Colonic mucosa (tissue), 4 donors: ENCODE data around the gene SRPX. TPM values are rescaled to one million over a fixed set of nuclear protein-coding genes. Genes with fewer than 3 reads are reported as not detected.
A peak's percentile ranks its signal among the peaks of the same experiment; 100 is the strongest.

Experiments
- DNase-seq: peaks from one replicate; pipeline ENCODE4 v3.0.0-alpha.2; 2020
- H3K27ac ChIP-seq: fragments of 200-600 bp; one replicate; pipeline ENCODE4 v1.8.0; 2021
- H3K27me3 ChIP-seq: fragments of 200-600 bp; one replicate; pipeline ENCODE4 v1.8.0; 2021
- H3K36me3 ChIP-seq: fragments of 200-600 bp; one replicate; pipeline ENCODE4 v1.8.0; 2021
- H3K4me1 ChIP-seq: fragments of 200-600 bp; one replicate; pipeline ENCODE4 v1.8.0; 2021; ENCODE audit warnings: mild to moderate bottlenecking
- H3K4me3 ChIP-seq: fragments of 200-600 bp; one replicate; pipeline ENCODE4 v1.8.0; 2021
- H3K9ac ChIP-seq, 2 donors: one replicate each; pipeline ENCODE4 v1.7.0; 2013; ENCODE audit warnings: control low read depth in 2 of 2, low read depth in 2 of 2, low read length in 2 of 2
- H3K9me3 ChIP-seq: fragments of 200-600 bp; one replicate; pipeline ENCODE4 v1.8.0; 2021
- intact Hi-C: fragments of 100-400 bp; cut with DNase I; formaldehyde crosslinking; loops from one replicate; pipeline ENCODE4 v1.14.1; 2022
- total RNA-seq, 2 donors: library from RNA; stranded (reverse); fragmentation: NEBNext Ultra II Directional in 1 of 2; extraction: Animal tissue kit (Norgen Biotek cat#: 25700) in 1 of 2; gene quantifications; one replicate each; pipeline ENCODE4 v1.2.1, GENCODE V29; 2021
- TF ChIP-seq, protein P1 (sequence below): fragments of 200-600 bp; IDR thresholded peaks from one replicate; pipeline ENCODE4 v1.8.0; 2022; ENCODE audit warnings: antibody characterized with exemption, mild to moderate bottlenecking
- donor health status: healthy.
- donor health status: DM: no; HTN: no; CAD: no.
- donor health status: DM: no; HTN: no; CAD: no.

Gene SRPX
- total RNA-seq, 2 donors from 2014 or later = 7.6 to 15.9 TPM

DNA sequence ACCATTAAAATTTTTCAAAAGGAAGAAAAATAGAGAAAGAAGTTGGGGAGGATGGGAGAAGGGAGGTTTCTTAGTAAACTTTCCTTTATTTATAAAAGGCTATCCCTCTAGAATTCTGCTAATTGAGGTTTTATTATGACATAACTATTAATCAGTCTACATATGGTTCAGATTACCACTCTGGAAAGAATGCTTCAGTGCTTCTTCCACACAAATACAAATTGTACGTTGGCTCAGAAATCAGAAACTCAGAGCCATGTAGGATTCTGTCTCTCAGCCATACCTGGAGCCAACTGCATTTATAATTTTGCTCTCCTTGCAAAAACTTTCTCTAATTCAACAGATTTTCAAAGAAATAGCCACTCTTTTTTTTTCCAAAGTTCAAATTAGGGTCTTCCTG, 37.1 kb downstream of the SRPX start:
- no peaks in the 10 kb centered on the region for H3K4me1 ChIP-seq
- intact Hi-C loops = no loop called here
- no peak overlapping the region for H3K9ac ChIP-seq
- TF ChIP-seq, protein P1, sequence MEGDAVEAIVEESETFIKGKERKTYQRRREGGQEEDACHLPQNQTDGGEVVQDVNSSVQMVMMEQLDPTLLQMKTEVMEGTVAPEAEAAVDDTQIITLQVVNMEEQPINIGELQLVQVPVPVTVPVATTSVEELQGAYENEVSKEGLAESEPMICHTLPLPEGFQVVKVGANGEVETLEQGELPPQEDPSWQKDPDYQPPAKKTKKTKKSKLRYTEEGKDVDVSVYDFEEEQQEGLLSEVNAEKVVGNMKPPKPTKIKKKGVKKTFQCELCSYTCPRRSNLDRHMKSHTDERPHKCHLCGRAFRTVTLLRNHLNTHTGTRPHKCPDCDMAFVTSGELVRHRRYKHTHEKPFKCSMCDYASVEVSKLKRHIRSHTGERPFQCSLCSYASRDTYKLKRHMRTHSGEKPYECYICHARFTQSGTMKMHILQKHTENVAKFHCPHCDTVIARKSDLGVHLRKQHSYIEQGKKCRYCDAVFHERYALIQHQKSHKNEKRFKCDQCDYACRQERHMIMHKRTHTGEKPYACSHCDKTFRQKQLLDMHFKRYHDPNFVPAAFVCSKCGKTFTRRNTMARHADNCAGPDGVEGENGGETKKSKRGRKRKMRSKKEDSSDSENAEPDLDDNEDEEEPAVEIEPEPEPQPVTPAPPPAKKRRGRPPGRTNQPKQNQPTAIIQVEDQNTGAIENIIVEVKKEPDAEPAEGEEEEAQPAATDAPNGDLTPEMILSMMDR = no peak
- H3K27ac ChIP-seq = no peak overlapping the region
- no peaks in the 10 kb centered on the region for H3K27me3 ChIP-seq
- no peak for DNase-seq
- H3K4me3 ChIP-seq = no peak overlapping the region
- H3K9me3 ChIP-seq = no peaks in the 10 kb centered on the region
- H3K36me3 ChIP-seq = no peaks in the 10 kb centered on the region

DNA sequence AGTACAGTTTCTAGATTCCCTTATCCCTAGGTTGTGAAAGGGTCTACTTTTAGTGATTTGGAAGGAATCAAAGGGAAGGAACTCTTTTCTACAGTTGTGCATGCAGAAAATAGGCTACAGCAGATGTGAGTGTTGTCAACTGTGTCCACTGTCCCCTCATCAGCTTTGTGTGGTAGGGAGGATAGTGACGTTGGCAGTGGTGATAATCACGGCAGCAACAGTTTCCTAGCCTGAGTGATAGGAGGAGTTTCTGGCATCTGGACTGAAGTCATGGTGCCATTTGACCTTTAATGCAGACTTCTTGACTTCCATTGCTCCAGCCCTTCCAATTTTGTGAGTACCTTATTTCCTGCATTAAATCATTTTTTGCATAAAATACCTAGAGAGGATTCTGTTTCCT, 39.3 kb downstream of the SRPX start:
- H3K9me3 ChIP-seq = no peaks in the 10 kb centered on the region
- no peaks in the 10 kb centered on the region for H3K36me3 ChIP-seq
- H3K27ac ChIP-seq = no peak overlapping the region
- TF ChIP-seq, protein P1 = no peak
- H3K27me3 ChIP-seq = no peaks in the 10 kb centered on the region
- no peaks in the 10 kb centered on the region for H3K4me1 ChIP-seq
- DNase-seq = no peak
- intact Hi-C loops = no loop called here
- no peak overlapping the region for H3K4me3 ChIP-seq
- no peak overlapping the region for H3K9ac ChIP-seq

GRCh38 chrX:38178396-38178795, 42.3 kb downstream of the SRPX start:
- Histone ChIP-seq H3K9me3 (no peaks in the 10 kb centered on the region), H3K4me1 (no peaks in the 10 kb centered on the region), H3K36me3 (no peaks in the 10 kb centered on the region), H3K27ac (no peak overlapping the region), H3K27me3 (no peaks in the 10 kb centered on the region), H3K9ac (no peak overlapping the region), H3K4me3 (no peak overlapping the region)
- no peak for DNase-seq
- intact Hi-C loops = no loop called here
- TF ChIP-seq, protein P1 = no peak

- DNase-seq = peak; percentile 30
- H3K9ac ChIP-seq = no peak overlapping the region
- TF ChIP-seq, protein P1 = peak; percentile 38
- H3K4me1 ChIP-seq = no peaks in the 10 kb centered on the region
- intact Hi-C loops = no loop called here
- H3K36me3 ChIP-seq = no peaks in the 10 kb centered on the region
- no peaks in the 10 kb centered on the region for H3K9me3 ChIP-seq
- no peak overlapping the region for H3K4me3 ChIP-seq
- no peak overlapping the region for H3K27ac ChIP-seq
- no peaks in the 10 kb centered on the region for H3K27me3 ChIP-seq
Measured at GRCh38 chrX:38175139-38175538, 45.5 kb downstream of the SRPX start.

- Histone ChIP-seq H3K9me3 (no peaks in the 10 kb centered on the region), H3K9ac (no peak overlapping the region), H3K4me3 (no peak overlapping the region), H3K36me3 (no peaks in the 10 kb centered on the region), H3K27ac (no peak overlapping the region), H3K27me3 (no peaks in the 10 kb centered on the region), H3K4me1 (no peaks in the 10 kb centered on the region)
- intact Hi-C loops = loop anchor here (5.0 kb wide), 1 partner anchor 415 kb away; no protein-coding TSS in a partner anchor
- no peak for DNase-seq
- TF ChIP-seq, protein P1 = no peak
Measured at GRCh38 chrX:38172596-38172995, 48.1 kb downstream of the SRPX start.
